GM23338 (cell line): ENCODE data around the gene GBE1. TPM values are rescaled to one million over a fixed set of nuclear protein-coding genes. Genes with fewer than 3 reads are reported as not detected.

ENCODE experiments used
- ATAC-seq: fragments of 200-7000 bp; cut with Tn5 transposase; 3 replicates; pipeline ENCODE4 v1.9.1; 2020
- DNase-seq: peaks from one replicate; pipeline ENCODE4 v3.0.0-alpha.2; 2015; ENCODE audit warnings: low spot score
- H2AFZ ChIP-seq: fragments of 200-600 bp; sonication (generic); 2 replicates; pipeline ENCODE4 v1.8.0; 2016; ENCODE audit warnings: antibody characterized with exemption, mild to moderate bottlenecking, moderate library complexity
- H3F3A ChIP-seq: fragments of 200-600 bp; sonication (generic); replicated peaks from 2 replicates; pipeline ENCODE4 v1.8.0; 2017; ENCODE audit warnings: antibody characterized with exemption, mixed run types, low read depth
- H3K27ac ChIP-seq: fragments of 200-600 bp; sonication (generic); 2 replicates; pipeline ENCODE4 v1.6.1; 2016; ENCODE audit warnings: low read depth
- H3K27me3 ChIP-seq: fragments of 200-600 bp; sonication (generic); 2 replicates; pipeline ENCODE4 v1.8.0; 2016; ENCODE audit warnings: mild to moderate bottlenecking, mixed run types, moderate library complexity; ENCODE audit not compliant: insufficient read depth
- H3K36me3 ChIP-seq: fragments of 200-600 bp; sonication (generic); 2 replicates; pipeline ENCODE4 v1.8.0; 2016; ENCODE audit warnings: mild to moderate bottlenecking; ENCODE audit not compliant: insufficient read depth
- H3K4me1 ChIP-seq: fragments of 200-600 bp; sonication (generic); 2 replicates; pipeline ENCODE4 v1.8.0; 2016; ENCODE audit warnings: mild to moderate bottlenecking, moderate library complexity; ENCODE audit not compliant: insufficient read depth
- H3K4me2 ChIP-seq: fragments of 200-600 bp; sonication (generic); 2 replicates; pipeline ENCODE4 v1.7.1; 2017; ENCODE audit warnings: mixed run types
- H3K4me3 ChIP-seq: fragments of 200-600 bp; sonication (generic); 2 replicates; pipeline ENCODE4 v1.6.1; 2016; ENCODE audit warnings: mixed run types
- H3K79me2 ChIP-seq: fragments of 200-600 bp; sonication (generic); replicated peaks from 2 replicates; pipeline ENCODE4 v1.8.0; 2017; ENCODE audit warnings: mild to moderate bottlenecking; ENCODE audit not compliant: insufficient read depth
- H3K9me2 ChIP-seq: fragments of 200-600 bp; sonication (generic); 2 replicates; pipeline ENCODE4 v1.8.0; 2017; ENCODE audit not compliant: insufficient read depth
- H4K20me1 ChIP-seq: fragments of 200-600 bp; sonication (generic); replicated peaks from 2 replicates; pipeline ENCODE4 v1.8.0; 2017; ENCODE audit warnings: mild to moderate bottlenecking; ENCODE audit not compliant: insufficient read depth
- H3K27ac Mint-ChIP-seq: 2 replicates; pipeline ENCODE4 v1.8.0; 2020; ENCODE audit warnings: inconsistent platforms, mild to moderate bottlenecking, moderate library complexity, mixed read lengths
- H3K27me3 Mint-ChIP-seq: 3 replicates; pipeline ENCODE4 v1.8.0; 2022; ENCODE audit warnings: low read depth, mild to moderate bottlenecking, moderate library complexity, mixed read lengths, inconsistent platforms; ENCODE audit not compliant: insufficient read depth, poor library complexity
- H3K36me3 Mint-ChIP-seq: 3 replicates; pipeline ENCODE4 v1.8.0; 2021; ENCODE audit warnings: low read depth, mild to moderate bottlenecking, inconsistent platforms, moderate library complexity, mixed read lengths
- H3K4me1 Mint-ChIP-seq: 3 replicates; pipeline ENCODE4 v1.8.0; 2020; ENCODE audit warnings: mild to moderate bottlenecking, inconsistent platforms, mixed read lengths
- H3K4me3 Mint-ChIP-seq: 3 replicates; pipeline ENCODE4 v1.8.0; 2021; ENCODE audit warnings: moderate library complexity, mild to moderate bottlenecking, inconsistent platforms, mixed read lengths
- H3K9me3 Mint-ChIP-seq: 3 replicates; pipeline ENCODE4 v1.8.0; 2020; ENCODE audit warnings: moderate library complexity, mild to moderate bottlenecking, inconsistent platforms, mixed read lengths
- CREB1 ChIP-seq: fragments of 250-450 bp; sonication (Bioruptor Pico); IDR thresholded peaks from 2 replicates; pipeline ENCODE4 v1.5.0; 2020; ENCODE audit warnings: low read depth, mild to moderate bottlenecking, moderate library complexity
- EZH2phosphoT487 ChIP-seq: fragments of 200-600 bp; sonication (generic); IDR thresholded peaks from one replicate; pipeline ENCODE4 v1.8.1; 2018; ENCODE audit warnings: antibody characterized with exemption; ENCODE audit not compliant: unreplicated experiment
- JUNB ChIP-seq: IDR thresholded peaks from one replicate; pipeline ENCODE4 v1.6.1; 2016; ENCODE audit warnings: antibody characterized with exemption; ENCODE audit not compliant: unreplicated experiment
- NANOG ChIP-seq: IDR thresholded peaks from 2 replicates; pipeline ENCODE4 v1.6.1; 2016; ENCODE audit warnings: antibody characterized with exemption, borderline replicate concordance
- POLR2AphosphoS5 ChIP-seq: IDR thresholded peaks from 2 replicates; pipeline ENCODE4 v1.6.1; 2016; ENCODE audit warnings: antibody characterized with exemption, low read depth
- STAT1 ChIP-seq: IDR thresholded peaks from one replicate; pipeline ENCODE4 v1.6.1; 2016; ENCODE audit warnings: antibody characterized with exemption; ENCODE audit not compliant: unreplicated experiment
- ZNF331 ChIP-seq: fragments of 250-450 bp; sonication (Bioruptor Pico); IDR thresholded peaks from 2 replicates; pipeline ENCODE4 v1.5.0; 2020; ENCODE audit warnings: low read depth, mild to moderate bottlenecking, moderate library complexity
- polyA plus RNA-seq: library from polyadenylated mRNA; unstranded; fragments of >200 nt; fragmentation: Nextera tagmentation; extraction: Ambion mirVana; gene quantifications from 2 replicates; pipeline ENCODE4 v1.2.1, GENCODE V29; 2016
- total RNA-seq: library from RNA; depleted of rRNA; stranded (reverse); fragments of >200 nt; shearing (Covaris generic); gene quantifications from 2 replicates; pipeline ENCODE4 v1.2.3, GENCODE V29; 2014
- TF ChIP-seq, protein P1 (sequence below): fragments of 250-450 bp; sonication (Bioruptor Pico); IDR thresholded peaks from 2 replicates; pipeline ENCODE4 v1.5.0; 2020; ENCODE audit warnings: mild to moderate bottlenecking, moderate library complexity
- TF ChIP-seq, protein P2 (sequence below): IDR thresholded peaks from 2 replicates; pipeline ENCODE4 v1.6.1; 2016; ENCODE audit warnings: antibody characterized with exemption

The GBE1 gene
- total and polyA plus RNA-seq, 2 experiments from 2014 or later = 6.4 to 12.2 TPM

DNA sequence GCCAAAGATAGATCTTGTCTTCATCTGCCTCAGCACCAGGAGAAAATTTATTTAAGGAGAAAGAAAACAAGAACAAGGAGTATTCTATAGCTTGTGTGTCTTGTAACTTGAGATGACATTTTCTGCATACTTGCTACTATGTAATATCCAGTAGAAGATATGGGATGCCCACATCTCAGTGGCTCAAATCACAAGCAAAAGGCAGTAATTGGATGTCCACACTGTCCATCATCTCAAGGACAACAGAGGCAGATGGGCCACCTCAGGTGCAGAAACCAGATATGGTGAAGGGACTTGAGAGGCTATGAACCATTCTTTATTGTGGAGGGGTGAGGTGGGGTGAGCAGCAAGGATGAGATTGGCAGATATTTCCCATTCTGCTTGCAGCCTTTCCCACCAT, 309.0 kb downstream of the GBE1 start (continued):
- TF ChIP-seq, protein P1, sequence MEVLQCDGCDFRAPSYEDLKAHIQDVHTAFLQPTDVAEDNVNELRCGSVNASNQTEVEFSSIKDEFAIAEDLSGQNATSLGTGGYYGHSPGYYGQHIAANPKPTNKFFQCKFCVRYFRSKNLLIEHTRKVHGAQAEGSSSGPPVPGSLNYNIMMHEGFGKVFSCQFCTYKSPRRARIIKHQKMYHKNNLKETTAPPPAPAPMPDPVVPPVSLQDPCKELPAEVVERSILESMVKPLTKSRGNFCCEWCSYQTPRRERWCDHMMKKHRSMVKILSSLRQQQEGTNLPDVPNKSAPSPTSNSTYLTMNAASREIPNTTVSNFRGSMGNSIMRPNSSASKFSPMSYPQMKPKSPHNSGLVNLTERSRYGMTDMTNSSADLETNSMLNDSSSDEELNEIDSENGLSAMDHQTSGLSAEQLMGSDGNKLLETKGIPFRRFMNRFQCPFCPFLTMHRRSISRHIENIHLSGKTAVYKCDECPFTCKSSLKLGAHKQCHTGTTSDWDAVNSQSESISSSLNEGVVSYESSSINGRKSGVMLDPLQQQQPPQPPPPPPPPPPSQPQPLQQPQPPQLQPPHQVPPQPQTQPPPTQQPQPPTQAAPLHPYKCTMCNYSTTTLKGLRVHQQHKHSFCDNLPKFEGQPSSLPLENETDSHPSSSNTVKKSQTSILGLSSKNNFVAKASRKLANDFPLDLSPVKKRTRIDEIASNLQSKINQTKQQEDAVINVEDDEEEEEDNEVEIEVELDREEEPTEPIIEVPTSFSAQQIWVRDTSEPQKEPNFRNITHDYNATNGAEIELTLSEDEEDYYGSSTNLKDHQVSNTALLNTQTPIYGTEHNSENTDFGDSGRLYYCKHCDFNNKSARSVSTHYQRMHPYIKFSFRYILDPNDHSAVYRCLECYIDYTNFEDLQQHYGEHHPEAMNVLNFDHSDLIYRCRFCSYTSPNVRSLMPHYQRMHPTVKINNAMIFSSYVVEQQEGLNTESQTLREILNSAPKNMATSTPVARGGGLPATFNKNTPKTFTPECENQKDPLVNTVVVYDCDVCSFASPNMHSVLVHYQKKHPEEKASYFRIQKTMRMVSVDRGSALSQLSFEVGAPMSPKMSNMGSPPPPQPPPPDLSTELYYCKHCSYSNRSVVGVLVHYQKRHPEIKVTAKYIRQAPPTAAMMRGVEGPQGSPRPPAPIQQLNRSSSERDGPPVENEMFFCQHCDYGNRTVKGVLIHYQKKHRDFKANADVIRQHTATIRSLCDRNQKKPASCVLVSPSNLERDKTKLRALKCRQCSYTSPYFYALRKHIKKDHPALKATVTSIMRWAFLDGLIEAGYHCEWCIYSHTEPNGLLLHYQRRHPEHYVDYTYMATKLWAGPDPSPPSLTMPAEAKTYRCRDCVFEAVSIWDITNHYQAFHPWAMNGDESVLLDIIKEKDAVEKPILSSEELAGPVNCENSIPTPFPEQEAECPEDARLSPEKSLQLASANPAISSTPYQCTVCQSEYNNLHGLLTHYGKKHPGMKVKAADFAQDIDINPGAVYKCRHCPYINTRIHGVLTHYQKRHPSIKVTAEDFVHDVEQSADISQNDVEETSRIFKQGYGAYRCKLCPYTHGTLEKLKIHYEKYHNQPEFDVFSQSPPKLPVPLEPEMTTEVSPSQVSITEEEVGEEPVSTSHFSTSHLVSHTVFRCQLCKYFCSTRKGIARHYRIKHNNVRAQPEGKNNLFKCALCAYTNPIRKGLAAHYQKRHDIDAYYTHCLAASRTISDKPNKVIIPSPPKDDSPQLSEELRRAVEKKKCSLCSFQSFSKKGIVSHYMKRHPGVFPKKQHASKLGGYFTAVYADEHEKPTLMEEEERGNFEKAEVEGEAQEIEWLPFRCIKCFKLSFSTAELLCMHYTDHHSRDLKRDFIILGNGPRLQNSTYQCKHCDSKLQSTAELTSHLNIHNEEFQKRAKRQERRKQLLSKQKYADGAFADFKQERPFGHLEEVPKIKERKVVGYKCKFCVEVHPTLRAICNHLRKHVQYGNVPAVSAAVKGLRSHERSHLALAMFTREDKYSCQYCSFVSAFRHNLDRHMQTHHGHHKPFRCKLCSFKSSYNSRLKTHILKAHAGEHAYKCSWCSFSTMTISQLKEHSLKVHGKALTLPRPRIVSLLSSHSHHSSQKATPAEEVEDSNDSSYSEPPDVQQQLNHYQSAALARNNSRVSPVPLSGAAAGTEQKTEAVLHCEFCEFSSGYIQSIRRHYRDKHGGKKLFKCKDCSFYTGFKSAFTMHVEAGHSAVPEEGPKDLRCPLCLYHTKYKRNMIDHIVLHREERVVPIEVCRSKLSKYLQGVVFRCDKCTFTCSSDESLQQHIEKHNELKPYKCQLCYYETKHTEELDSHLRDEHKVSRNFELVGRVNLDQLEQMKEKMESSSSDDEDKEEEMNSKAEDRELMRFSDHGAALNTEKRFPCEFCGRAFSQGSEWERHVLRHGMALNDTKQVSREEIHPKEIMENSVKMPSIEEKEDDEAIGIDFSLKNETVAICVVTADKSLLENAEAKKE (CRISPR knock-in tag) = no peak
- TF ChIP-seq POLR2AphosphoS5 = no peak

GRCh38 chr3:81451611-81452010, 309.8 kb downstream of the GBE1 start:
- no peaks in the 10 kb centered on the region for H3F3A ChIP-seq
- no peaks in the 10 kb centered on the region for H4K20me1 ChIP-seq
- H3K4me1 ChIP-seq = no peaks in the 10 kb centered on the region
- Mint-ChIP-seq H3K4me3 (no peak overlapping the region), H3K4me1 (peaks cover 5% of the 10 kb centered on the region; the same call in 2 of the 3 replicates), H3K36me3 (no peaks in the 10 kb centered on the region), H3K27ac (no peak overlapping the region), H3K27me3 (no peaks in the 10 kb centered on the region), H3K9me3 (no peaks in the 10 kb centered on the region)
- TF ChIP-seq ZNF331 (CRISPR knock-in tag) = no peak
- no peak for TF ChIP-seq CREB1 (CRISPR knock-in tag)
- TF ChIP-seq, protein P2, sequence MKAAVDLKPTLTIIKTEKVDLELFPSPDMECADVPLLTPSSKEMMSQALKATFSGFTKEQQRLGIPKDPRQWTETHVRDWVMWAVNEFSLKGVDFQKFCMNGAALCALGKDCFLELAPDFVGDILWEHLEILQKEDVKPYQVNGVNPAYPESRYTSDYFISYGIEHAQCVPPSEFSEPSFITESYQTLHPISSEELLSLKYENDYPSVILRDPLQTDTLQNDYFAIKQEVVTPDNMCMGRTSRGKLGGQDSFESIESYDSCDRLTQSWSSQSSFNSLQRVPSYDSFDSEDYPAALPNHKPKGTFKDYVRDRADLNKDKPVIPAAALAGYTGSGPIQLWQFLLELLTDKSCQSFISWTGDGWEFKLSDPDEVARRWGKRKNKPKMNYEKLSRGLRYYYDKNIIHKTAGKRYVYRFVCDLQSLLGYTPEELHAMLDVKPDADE = no peak
- no peak for TF ChIP-seq NANOG
- TF ChIP-seq STAT1 = no peak
- no peak for TF ChIP-seq EZH2phosphoT487
- TF ChIP-seq JUNB = no peak
- no peak overlapping the region for H3K27ac ChIP-seq
- DNase-seq (peak; percentile 16), ATAC-seq (no peak)
- H3K36me3 ChIP-seq = no peaks in the 10 kb centered on the region
- H3K9me2 ChIP-seq = no peaks in the 10 kb centered on the region; the same call in 1 of the 2 replicates
- H3K4me3 ChIP-seq = no peak overlapping the region
- no peaks in the 10 kb centered on the region for H3K27me3 ChIP-seq
- no peaks in the 10 kb centered on the region for H3K79me2 ChIP-seq
- no peak overlapping the region for H2AFZ ChIP-seq
- no peak overlapping the region for H3K4me2 ChIP-seq
